OCI-LY7 (cell line): ENCODE measurements around the gene TRABD2B. TPM values are rescaled to one million over a fixed set of nuclear protein-coding genes. Genes with fewer than 3 reads are reported as not detected.

Experiments
- BruUV-seq: library from RNA; stranded (reverse); fragments of 400-500 nt; replicated peaks from 2 replicates; lab custom pipeline; 2021; lab: Mats Ljungman, UMichigan
- CTCF ChIA-PET: fragments of 300-600 bp; sonication (Branson Sonifier 250); formaldehyde crosslinking; loops from one replicate; lab custom pipeline; 2022; ENCODE audit warnings: antibody characterized with exemption; ENCODE audit not compliant: unreplicated experiment; lab: Charles Lee
- POLR2A ChIA-PET: fragments of 300-600 bp; sonication (Branson Sonifier 250); formaldehyde crosslinking; loops from one replicate; lab custom pipeline; 2022; ENCODE audit warnings: antibody characterized with exemption; lab: Charles Lee
- DNase-seq: peaks from one replicate; pipeline ENCODE4 v3.0.0-alpha.2; 2015; ENCODE audit warnings: low spot score
- H2AFZ ChIP-seq: fragments of 200-600 bp; sonication (generic), shearing (Covaris generic); 2 replicates; pipeline ENCODE4 v1.6.1; 2014; ENCODE audit warnings: mild to moderate bottlenecking, antibody characterized with exemption, low read length, moderate library complexity
- H3K27ac ChIP-seq: fragments of 200-600 bp; sonication (generic); 2 replicates; pipeline ENCODE4 v1.5.1; 2014; ENCODE audit warnings: mixed run types, low read depth, mild to moderate bottlenecking, moderate library complexity, low read length, inconsistent platforms; ENCODE audit not compliant: poor library complexity, severe bottlenecking
- H3K36me3 ChIP-seq: fragments of 200-600 bp; sonication (generic); 2 replicates; pipeline ENCODE4 v1.6.1; 2014; ENCODE audit warnings: mild to moderate bottlenecking, antibody characterized with exemption, low read length, moderate library complexity, mixed read lengths; ENCODE audit not compliant: insufficient read depth
- H3K4me1 ChIP-seq: fragments of 200-600 bp; sonication (generic); 2 replicates; pipeline ENCODE4 v1.5.1; 2014; ENCODE audit warnings: mild to moderate bottlenecking, low read length; ENCODE audit not compliant: insufficient read depth, poor library complexity, severe bottlenecking
- H3K4me2 ChIP-seq: fragments of 200-600 bp; sonication (generic); 2 replicates; pipeline ENCODE4 v1.6.1; 2014; ENCODE audit warnings: mild to moderate bottlenecking, low read length
- H3K4me3 ChIP-seq: fragments of 200-600 bp; sonication (generic); 2 replicates; pipeline ENCODE4 v1.5.1; 2014; ENCODE audit warnings: mild to moderate bottlenecking, low read depth, low read length; ENCODE audit not compliant: poor library complexity, severe bottlenecking
- H3K79me2 ChIP-seq: fragments of 200-600 bp; sonication (generic); 2 replicates; pipeline ENCODE4 v1.6.1; 2016; ENCODE audit warnings: low read depth, mild to moderate bottlenecking, low read length, moderate library complexity, mixed read lengths; ENCODE audit not compliant: insufficient read depth
- H3K9me2 ChIP-seq: fragments of 200-600 bp; sonication (generic); 2 replicates; pipeline ENCODE4 v1.6.1; 2016; ENCODE audit warnings: mild to moderate bottlenecking, low read length, mixed read lengths; ENCODE audit not compliant: insufficient read depth
- H3K9me3 ChIP-seq: fragments of 200-600 bp; sonication (generic); 2 replicates; pipeline ENCODE4 v1.6.1; 2014; ENCODE audit warnings: mild to moderate bottlenecking, mixed run types, low read length, mixed read lengths
- H4K20me1 ChIP-seq: fragments of 200-600 bp; sonication (generic); 2 replicates; pipeline ENCODE4 v1.6.1; 2014; ENCODE audit warnings: mild to moderate bottlenecking, antibody characterized with exemption, low read length, moderate library complexity, mixed read lengths; ENCODE audit not compliant: insufficient read depth
- EZH2phosphoT487 ChIP-seq: fragments of 200-600 bp; sonication (generic); IDR thresholded peaks from 2 replicates; pipeline ENCODE4 v1.6.1; 2018; ENCODE audit warnings: low read depth, borderline replicate concordance, mild to moderate bottlenecking, mixed run types, antibody characterized with exemption, low read length, moderate library complexity, mixed read lengths
- intact Hi-C: fragments of 100-400 bp; cut with micrococcal nuclease; formaldehyde crosslinking; loops from one replicate; pipeline ENCODE4 v1.10.0; 2022; ENCODE audit not compliant: unreplicated experiment
- total RNA-seq, 2 experiments: library from RNA; depleted of rRNA in 1 of 2; stranded (reverse); fragments of >200 nt in 1 of 2; shearing (Covaris generic) in 1 of 2; gene quantifications; 2 replicates each; pipeline ENCODE4 v1.2.3, GENCODE V29; 2014 to 2022
- TF ChIP-seq, protein P1 (sequence below): fragments of 200-600 bp; sonication (generic); conservative IDR thresholded peaks from 2 replicates; pipeline ENCODE4 v1.5.1; 2014; ENCODE audit warnings: mild to moderate bottlenecking, antibody characterized with exemption, low read length, moderate library complexity, mixed read lengths

The TRABD2B gene
- total RNA-seq, 2 experiments from 2014 or later = not detected

DNA sequence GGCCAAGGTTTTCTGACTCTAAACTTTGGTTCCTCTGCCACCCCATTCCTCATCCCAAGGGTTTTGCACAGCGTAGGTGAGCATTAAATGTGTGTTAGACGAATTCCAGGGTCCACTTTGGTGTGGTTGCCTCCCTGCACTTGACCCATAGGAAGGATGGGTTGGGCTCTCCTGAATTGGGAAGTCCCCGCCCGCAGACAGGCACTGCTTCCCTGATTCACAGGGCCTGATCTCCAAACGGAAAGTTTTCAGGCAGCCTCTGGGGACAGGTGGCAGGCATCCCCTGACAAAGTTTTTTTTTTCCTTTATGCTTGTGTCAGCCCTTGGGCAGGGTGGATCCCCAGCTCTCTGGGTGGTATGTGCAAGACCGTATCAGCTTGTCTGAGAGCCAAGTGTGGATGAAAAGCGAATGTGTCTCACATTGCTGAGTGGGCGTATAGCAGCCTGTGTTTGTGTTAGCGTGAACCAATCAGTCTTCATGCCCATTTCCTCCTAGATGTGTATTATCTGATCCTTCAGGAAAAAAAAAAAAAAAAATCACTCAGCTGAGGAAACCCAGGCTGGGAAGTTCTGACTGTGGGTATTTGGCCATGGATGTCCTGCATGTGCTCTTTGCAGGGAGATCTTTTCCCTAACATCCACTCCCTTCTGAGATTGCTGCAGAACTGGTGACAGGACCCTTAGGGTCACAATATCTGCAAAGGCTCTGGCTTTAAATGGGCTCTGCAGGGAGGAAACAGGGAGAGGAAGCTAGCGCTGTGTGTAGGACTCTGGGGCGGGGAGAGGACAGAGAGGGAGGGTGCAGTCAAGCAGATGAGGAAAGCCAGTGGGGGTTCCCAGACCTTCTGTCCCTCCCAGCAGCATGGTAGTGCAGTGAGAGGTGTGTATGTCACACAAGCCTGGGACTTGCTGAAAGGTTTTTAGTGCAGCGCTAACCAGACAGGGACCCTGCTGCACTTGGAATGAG, 42.2 kb upstream of the TRABD2B start:
- no peak for DNase-seq
- intact Hi-C loops = no loop called here
- no peaks in the 10 kb centered on the region for H3K36me3 ChIP-seq
- no peak overlapping the region for H2AFZ ChIP-seq
- ChIA-PET POLR2A (interaction anchor here (0.6 kb wide), 1 partner anchor 688 kb away, joined by 3 read pairs; no protein-coding TSS in a partner anchor), CTCF (interaction anchor here (0.8 kb wide), 1 partner anchor 23 kb away, joined by 3 read pairs; no protein-coding TSS in a partner anchor)
- no peaks in the 10 kb centered on the region for H3K9me3 ChIP-seq
- TF ChIP-seq, protein P1, sequence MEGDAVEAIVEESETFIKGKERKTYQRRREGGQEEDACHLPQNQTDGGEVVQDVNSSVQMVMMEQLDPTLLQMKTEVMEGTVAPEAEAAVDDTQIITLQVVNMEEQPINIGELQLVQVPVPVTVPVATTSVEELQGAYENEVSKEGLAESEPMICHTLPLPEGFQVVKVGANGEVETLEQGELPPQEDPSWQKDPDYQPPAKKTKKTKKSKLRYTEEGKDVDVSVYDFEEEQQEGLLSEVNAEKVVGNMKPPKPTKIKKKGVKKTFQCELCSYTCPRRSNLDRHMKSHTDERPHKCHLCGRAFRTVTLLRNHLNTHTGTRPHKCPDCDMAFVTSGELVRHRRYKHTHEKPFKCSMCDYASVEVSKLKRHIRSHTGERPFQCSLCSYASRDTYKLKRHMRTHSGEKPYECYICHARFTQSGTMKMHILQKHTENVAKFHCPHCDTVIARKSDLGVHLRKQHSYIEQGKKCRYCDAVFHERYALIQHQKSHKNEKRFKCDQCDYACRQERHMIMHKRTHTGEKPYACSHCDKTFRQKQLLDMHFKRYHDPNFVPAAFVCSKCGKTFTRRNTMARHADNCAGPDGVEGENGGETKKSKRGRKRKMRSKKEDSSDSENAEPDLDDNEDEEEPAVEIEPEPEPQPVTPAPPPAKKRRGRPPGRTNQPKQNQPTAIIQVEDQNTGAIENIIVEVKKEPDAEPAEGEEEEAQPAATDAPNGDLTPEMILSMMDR = no peak
- no peak for TF ChIP-seq EZH2phosphoT487
- no peaks in the 10 kb centered on the region for H4K20me1 ChIP-seq
- H3K4me1 ChIP-seq = no peaks in the 10 kb centered on the region
- BruUV-seq = no TSS peak
- no peaks in the 10 kb centered on the region for H3K79me2 ChIP-seq
- no peak overlapping the region for H3K27ac ChIP-seq
- H3K4me2 ChIP-seq = no peak overlapping the region
- no peak overlapping the region for H3K4me3 ChIP-seq
- H3K9me2 ChIP-seq = no peaks in the 10 kb centered on the region

DNA sequence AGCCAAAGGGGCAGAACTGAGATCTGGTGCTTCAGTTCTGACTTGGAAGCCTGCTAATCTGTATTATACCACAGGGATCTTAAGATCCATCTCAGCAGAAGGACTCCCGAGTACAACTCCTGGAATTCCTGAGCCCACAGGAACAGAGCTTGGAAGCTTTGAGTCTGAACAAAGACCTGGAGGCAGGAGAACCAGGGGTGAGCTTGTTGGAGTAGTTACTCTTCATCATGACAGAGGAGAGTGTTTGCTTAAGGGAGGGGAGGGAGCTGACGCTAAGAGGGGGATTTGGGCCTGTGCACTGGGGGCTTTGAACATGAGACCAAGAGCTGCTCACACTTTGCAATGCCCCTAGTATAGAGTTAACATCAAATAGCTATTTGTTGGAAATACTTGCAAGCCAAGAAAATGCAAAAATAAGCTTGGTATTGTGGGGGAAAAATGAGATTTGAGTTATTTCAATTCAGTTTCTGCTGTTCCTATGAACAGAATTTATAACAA, 41.1 kb upstream of the TRABD2B start:
- no peaks in the 10 kb centered on the region for H4K20me1 ChIP-seq
- H3K27ac ChIP-seq = no peak overlapping the region
- H3K9me3 ChIP-seq = no peaks in the 10 kb centered on the region
- no peak overlapping the region for H3K4me3 ChIP-seq
- H3K9me2 ChIP-seq = no peaks in the 10 kb centered on the region
- intact Hi-C loops = no loop called here
- no TSS peak for BruUV-seq
- H3K4me2 ChIP-seq = no peak overlapping the region
- no peak for DNase-seq
- no peaks in the 10 kb centered on the region for H3K4me1 ChIP-seq
- no peak overlapping the region for H2AFZ ChIP-seq
- no peaks in the 10 kb centered on the region for H3K79me2 ChIP-seq
- TF ChIP-seq, protein P1 = no peak
- no peak for TF ChIP-seq EZH2phosphoT487
- POLR2A ChIA-PET = interaction anchor here (0.6 kb wide), 1 partner anchor 687 kb away, joined by 3 read pairs; no protein-coding TSS in a partner anchor
- CTCF ChIA-PET = interaction anchor here (0.8 kb wide), 1 partner anchor 24 kb away, joined by 3 read pairs; no protein-coding TSS in a partner anchor
- H3K36me3 ChIP-seq = no peaks in the 10 kb centered on the region
